Stimulated activated CD4-positive, alpha-beta T cell treated with anti-CD3 and anti-CD28 coated beads, Interleukin-12 subunit alpha, Interleukin-12 subunit beta, amount 100 ng/mL, for 4 hours (primary cell): ENCODE measurements around the gene UBE4B.
"Not testable (repeated sequence)": the region's sequence is repeated elsewhere in the genome, so short reads cannot be mapped to it uniquely, and the experiment has no call there.

Source experiments
- DNase-seq: peaks from one replicate; pipeline ENCODE4 v3.0.0-alpha.2; 2020

UBE4B gene

DNA sequence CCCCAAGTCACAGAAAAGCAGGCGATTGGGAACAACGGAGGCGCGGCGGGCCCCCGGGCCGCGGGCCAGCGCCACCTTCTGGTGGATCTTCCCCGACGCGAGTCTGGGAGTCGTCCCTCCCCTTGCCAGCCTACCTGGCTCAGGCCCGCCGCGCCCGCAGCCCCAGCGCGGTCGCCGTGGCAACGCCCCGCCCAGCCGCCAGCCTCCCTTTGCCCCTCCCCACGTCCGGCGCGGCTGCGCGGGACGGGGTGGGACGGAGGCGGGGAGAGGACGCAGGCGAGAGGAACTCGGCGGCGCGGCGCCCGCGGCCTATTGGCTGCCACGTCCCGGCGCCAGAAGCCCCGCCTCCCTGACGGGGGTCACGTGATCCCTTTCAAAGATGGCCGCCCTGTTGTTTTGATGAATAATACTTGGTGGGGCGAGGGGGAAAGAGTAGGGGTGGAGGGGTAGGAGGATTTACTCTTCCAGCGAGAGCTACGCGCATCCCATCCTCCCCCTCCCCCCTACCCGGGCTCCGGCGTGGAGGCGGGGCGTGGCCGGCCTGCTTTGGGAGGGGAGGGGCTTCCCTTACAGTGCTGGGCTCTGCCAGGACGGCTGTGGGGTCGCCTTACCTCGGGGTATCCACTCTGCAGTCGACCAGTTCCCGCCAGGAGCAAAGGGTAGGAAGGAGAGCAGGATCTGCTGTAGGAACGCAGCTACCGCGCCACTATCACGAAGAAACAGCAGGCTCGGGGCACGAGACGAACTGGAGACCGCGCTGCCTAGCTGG lies at the start of gene UBE4B:
UBE4B (plus strand) TSS at position 369 of the 769 bp plus-strand sequence. CDS start 713 bp downstream, outside the sequence.
- DNase-seq: peak; percentile 97

GRCh38 chr1:9984253-9984652 lies 48.5 kb upstream of the UBE4B start:
- DNase-seq: no peak

DNA sequence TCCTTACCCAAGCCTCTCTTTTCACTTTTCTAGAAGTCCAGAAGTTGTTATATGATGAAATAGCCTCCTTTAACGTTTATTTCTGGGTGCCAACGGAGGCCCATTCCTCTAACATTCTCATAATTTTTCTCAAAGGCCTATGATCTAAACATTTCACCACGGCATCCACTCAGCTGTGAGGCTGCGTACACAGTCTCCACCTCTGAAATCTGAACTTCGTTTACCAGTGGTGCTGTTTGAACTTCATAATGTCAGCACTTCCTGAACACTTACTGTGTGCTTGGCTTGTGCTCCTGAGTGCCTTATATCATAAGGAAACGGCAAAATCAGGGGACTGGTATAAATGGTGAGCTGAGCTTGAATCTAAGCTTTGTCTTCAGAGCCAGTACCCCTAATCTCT lies 47.8 kb upstream of the UBE4B start:
- no peak for DNase-seq

- DNase-seq: no peak
Observed at GRCh38 chr1:9989773-9990172, 43.0 kb upstream of the UBE4B start.

DNA sequence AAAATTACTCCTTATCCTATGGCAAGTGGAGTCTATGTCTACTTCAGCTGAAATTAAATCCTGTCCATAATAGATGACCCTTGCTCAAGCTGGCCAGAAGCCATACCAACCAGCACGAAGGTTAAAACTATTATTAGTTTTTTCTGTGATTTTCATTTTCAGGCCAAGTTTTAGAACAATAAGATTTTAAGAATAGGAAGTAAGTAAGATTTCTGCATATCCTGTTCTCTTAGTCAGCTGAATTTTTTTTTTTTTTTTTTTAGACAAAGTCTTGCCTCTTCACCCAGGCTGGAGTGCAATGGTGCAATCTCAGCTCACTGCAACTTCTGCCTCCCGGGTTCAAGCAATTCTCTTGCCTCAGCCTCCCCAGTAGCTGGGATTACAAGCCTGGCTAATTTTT lies 41.8 kb upstream of the UBE4B start:
- no peak for DNase-seq

DNA sequence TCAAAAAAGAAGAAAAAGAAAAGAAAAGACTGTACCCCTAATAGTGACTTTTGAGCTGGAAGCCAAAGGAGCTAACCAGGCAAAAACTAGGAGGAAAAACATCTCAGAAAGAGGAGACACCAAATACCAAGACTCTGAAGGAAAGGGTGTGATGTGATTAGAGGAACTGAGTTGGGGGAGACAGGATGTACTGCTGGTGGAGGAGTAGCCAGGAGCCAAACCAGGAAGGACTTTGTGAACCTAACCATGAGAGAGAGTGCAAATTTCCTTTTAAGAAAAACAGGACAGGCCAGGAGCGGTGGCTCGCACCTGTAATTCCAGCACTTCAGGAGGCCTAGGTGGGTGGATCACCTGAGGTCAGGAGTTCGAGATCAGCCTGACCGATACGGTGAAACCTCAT lies 39.8 kb upstream of the UBE4B start:
- DNase-seq: no peak

DNA sequence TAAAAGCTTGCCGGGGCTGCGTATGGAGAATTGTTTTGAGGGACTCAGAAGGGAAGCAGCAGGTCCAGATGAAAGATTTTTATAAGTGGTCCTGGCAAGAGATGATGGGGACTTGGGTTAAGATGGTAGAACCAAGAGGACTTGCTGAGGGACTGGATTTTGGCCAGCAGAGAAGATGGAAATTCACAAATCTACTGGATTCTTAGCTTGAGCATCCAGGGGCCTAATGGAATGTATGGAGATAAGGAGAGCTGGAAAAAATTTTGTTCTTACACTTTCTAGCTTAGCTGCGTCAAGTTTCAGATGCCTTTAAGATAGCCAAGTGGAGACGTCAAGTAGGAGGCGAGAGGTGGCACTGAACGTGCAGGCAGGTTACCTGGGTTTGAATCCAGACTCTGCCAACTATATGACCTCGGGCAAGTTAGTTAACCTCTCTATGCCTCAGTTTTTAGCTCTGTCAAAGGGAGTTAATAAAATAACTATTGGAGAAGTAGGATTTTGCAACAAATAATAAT lies 39.1 kb upstream of the UBE4B start:
- DNase-seq: no peak

- peak; percentile 6 for DNase-seq
Observed at GRCh38 chr1:9996624-9997582, 35.9 kb upstream of the UBE4B start, which contains the start of gene RBP7. RBP7 (plus strand) TSS chr1:9997228; CDS start chr1:9997259, 31 bp downstream.

DNA sequence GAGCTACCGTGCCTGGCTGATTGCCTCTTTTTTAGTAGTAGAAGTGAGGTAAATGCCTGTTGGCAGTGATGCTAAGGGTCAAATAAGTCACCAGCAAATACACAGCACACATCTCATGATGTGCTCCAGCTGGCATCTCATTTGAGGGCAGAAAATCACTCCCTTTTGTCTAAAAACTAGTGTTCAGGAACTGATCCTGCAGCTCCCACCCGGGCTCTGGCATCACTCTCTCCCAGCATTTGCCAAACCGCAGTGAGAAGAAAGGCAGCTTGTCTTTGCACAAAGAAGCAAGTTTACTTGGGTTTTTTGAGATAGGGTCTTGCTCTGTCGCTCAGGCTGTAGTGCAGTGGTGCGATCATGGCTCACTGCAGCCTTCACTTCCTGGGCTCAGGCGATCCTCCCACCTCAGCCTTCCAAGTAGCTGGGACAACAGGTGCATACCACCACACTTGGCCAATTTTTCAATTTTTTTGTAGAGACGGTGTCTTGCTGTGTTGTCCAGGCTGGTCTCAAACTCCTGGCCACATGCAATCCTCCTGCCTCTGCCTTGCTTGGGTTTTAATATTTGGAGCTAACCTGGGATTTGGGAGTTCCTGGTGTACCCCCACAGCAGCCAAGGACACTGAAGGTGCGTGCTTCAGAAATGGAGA lies 31.6 kb upstream of the UBE4B start:
- no peak for DNase-seq

DNA sequence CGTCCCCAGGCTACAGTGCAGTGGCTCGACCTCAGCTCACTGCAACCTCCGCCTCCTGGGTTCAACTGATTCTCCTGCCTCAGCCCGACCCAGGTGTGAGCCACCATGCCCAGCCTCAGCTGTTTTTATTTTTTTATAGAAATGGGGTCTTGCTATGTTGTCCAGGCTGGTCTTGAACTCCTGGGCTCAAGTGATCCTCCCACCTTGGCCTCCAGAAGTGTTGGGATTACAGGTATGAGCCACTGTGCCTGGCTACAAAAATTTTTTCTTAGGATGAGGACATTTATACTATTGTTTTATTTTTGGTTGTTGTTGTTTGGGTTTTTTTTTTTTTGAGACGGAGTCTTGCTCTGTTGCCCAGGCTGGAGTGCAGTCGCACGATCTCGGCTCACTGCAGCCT lies 27.5 kb upstream of the UBE4B start:
- not testable (repeated sequence) for DNase-seq

- no peak for DNase-seq
Observed at GRCh38 chr1:10007169-10007568, 25.6 kb upstream of the UBE4B start.

DNA sequence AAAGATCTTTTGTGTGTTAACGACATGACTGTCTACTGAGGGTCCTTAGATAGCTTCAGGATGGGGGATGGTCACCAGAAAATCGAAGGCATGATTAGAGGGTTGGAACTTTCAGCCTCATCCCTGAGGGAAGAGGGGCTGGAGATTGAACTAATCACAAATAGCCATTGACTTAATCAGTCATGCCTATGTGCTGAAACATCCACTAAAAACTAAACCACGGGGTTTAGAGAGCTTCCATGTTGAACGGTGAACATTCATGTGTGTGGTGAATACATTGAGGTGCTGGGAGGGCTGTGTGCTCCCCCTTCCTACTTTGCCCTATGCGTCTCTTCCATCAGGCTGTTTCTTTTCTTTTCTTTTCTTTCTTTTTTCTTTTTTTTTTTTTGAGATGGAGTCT lies 18.7 kb upstream of the UBE4B start:
- no peak for DNase-seq

DNA sequence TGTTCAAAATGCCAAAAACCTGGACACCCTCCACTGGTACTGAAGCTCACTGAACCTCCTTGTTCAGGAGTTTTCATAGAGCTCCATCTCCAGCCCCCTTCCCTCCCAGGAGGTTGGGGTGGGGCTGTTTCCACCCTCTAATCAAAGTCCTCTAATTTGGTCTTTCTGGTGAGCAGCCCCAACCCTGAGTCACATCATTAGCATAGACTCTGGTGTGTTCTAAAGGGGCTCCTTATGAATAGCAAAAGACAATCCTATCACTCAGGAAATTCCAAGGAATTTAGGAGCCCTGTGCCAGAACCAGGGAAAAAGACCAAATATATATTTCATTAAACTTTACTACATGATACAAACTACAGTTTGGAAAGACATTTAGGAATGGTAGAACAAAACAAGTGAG lies 13.2 kb upstream of the UBE4B start:
- DNase-seq: no peak

DNA sequence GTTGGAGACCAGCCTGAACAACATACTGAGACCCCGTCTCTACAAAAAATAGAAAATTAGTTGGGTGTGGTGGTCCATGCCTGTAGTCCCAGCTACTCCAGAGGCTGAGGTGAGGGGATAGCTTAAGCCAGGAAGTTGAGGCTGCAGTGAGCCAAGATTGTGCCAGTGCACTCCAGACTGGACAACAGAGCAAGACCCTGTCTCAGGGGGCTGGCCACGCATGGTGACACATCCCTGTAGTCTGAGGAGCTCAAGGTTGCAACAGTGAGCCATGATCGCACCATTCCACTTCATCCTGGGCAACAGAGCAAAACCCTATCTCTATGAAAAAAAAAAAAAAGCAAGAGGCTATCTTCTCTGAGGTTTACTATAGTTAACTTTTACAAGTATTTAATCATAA lies 12.7 kb upstream of the UBE4B start:
- no peak for DNase-seq

DNA sequence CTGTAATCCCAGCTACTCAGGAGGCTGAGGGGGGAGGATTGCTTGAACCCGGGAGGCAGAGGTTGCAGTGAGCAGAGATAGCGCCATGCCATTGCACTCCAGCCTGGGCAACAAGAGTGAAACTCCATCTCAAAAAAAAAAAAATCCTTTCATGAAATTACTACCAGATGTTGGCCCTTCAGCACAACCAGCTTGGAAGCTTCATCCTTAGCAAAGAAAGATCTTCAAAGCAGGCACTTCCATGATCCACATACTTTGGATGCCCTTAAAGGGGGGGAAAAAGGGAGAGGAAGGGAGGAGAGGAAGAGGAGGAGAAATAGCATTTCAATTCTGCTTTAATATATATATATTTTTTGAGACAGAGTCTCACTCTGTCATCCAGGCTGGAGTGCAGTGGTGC lies 12.1 kb upstream of the UBE4B start:
- not testable (repeated sequence) for DNase-seq

GRCh38 chr1:10021992-10022391 lies 10.8 kb upstream of the UBE4B start:
- not testable (repeated sequence) for DNase-seq

DNA sequence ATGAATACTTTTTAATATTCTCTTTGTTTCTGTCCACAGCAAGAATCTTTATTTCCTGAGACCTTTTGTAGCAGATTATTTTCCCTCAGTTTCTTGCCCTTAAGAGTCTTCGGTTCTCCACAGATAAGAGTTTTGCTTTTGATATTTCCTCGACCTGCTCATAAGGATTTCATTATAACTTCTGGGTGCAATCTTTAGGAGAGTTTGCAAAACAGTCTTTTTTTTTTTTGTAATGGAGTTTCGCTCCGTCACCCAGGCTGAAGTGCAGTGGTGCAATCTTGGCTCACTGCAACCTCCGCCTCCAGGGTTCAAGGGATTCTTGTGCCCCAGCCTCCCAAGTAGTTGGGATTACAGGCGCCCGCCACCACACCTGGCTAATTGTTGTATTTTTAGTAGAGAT lies 10.1 kb upstream of the UBE4B start:
- DNase-seq: no peak

DNA sequence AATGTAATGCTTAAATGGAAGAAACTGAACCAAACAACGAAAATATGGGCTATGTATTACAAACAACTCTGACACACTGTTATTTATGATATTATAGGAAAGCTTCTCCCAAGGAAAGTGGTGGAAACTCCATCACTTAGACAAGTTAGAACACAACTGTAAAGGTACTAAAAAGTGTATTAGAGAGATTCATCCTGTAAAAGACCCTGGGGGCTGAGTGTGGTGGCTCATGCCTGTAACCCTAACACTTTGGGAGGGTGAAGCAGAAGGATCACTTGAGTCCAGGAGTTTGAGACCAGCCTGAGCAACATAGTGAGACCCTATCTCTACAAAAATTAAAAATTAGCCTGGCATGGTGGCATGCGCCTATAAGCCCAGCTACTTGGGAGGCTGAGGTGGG lies 7.4 kb upstream of the UBE4B start:
- DNase-seq: no peak

DNA sequence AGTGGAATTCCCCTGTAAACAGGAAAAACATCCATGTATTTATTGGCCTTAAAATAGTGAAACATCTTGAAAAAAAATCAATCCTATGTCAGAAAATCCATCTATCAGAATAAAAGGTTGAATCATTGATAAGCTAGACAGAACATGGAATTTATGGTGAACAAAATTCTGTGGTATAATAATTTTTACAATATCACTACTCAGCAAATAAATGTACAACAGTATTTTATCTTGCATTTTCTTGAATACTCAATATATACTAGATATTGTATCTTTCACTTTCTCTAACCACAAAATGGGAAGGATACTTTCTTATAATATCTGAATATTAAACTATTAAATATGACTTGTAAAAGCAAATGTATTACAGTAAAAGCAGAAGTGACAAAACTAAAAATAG lies 5.7 kb upstream of the UBE4B start:
- no peak for DNase-seq

- DNase-seq: not testable (repeated sequence)
Observed at GRCh38 chr1:10028956-10029500, 3.7 kb upstream of the UBE4B start.

GRCh38 chr1:10031461-10031860 lies 1.3 kb upstream of the UBE4B start:
- DNase-seq: no peak

GRCh38 chr1:10033359-10033845 lies 644 bp downstream of the UBE4B start:
- DNase-seq: no peak

- DNase-seq: no peak
Observed at GRCh38 chr1:10042746-10043145, 10.0 kb downstream of the UBE4B start.
